Measurements from ENCODE around the gene DNAI7.

DNA sequence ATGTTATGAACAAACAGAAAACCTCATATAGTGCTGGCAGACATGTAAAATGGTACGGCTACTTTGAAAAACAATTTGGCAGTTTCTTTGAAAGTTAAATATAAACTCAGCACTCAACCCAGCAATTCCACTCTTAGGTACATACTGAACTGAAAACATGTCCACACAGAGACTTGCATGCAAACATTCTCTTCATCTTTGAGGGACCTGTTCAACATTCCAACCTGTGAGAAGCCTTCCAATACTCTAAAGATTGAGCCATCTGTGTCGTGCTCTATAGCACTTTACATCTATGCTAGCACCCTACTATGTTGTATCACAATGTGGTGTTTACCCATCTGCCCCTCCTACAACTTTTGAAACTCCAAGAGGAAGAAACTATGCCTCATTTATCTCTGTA, 79.3 kb downstream of the DNAI7 start:
- TF ChIP-seq, protein P1, sequence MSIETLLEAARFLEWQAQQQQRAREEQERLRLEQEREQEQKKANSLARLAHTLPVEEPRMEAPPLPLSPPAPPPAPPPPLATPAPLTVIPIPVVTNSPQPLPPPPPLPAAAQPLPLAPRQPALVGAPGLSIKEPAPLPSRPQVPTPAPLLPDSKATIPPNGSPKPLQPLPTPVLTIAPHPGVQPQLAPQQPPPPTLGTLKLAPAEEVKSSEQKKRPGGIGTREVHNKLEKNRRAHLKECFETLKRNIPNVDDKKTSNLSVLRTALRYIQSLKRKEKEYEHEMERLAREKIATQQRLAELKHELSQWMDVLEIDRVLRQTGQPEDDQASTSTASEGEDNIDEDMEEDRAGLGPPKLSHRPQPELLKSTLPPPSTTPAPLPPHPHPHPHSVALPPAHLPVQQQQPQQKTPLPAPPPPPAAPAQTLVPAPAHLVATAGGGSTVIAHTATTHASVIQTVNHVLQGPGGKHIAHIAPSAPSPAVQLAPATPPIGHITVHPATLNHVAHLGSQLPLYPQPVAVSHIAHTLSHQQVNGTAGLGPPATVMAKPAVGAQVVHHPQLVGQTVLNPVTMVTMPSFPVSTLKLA (IDR thresholded peaks at IDR 0.05) = no peak
- TF ChIP-seq ARNT (IDR thresholded peaks at IDR 0.05) (no peak), POLR2AphosphoS5 (IDR thresholded peaks at IDR 0.05; ENCODE audit: low read depth, low read length) (no peak), NR2F1 (CRISPR knock-in tag; IDR thresholded peaks at IDR 0.05) (no peak), ZNF431 (CRISPR knock-in tag; IDR thresholded peaks at IDR 0.05; ENCODE audit: borderline replicate concordance, low read depth) (no peak), SOX13 (IDR thresholded peaks at IDR 0.05) (no peak), SOX13 (CRISPR knock-in tag; conservative IDR thresholded peaks at IDR 0.05 in 1 of 2, IDR thresholded peaks at IDR 0.05 in 1 of 2) (no peak), JUN (CRISPR knock-in tag; IDR thresholded peaks at IDR 0.05) (no peak)
- TF ChIP-seq, protein P2, sequence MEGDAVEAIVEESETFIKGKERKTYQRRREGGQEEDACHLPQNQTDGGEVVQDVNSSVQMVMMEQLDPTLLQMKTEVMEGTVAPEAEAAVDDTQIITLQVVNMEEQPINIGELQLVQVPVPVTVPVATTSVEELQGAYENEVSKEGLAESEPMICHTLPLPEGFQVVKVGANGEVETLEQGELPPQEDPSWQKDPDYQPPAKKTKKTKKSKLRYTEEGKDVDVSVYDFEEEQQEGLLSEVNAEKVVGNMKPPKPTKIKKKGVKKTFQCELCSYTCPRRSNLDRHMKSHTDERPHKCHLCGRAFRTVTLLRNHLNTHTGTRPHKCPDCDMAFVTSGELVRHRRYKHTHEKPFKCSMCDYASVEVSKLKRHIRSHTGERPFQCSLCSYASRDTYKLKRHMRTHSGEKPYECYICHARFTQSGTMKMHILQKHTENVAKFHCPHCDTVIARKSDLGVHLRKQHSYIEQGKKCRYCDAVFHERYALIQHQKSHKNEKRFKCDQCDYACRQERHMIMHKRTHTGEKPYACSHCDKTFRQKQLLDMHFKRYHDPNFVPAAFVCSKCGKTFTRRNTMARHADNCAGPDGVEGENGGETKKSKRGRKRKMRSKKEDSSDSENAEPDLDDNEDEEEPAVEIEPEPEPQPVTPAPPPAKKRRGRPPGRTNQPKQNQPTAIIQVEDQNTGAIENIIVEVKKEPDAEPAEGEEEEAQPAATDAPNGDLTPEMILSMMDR (CRISPR knock-in tag; IDR thresholded peaks at IDR 0.05) = no peak
- TF ChIP-seq, protein P3, sequence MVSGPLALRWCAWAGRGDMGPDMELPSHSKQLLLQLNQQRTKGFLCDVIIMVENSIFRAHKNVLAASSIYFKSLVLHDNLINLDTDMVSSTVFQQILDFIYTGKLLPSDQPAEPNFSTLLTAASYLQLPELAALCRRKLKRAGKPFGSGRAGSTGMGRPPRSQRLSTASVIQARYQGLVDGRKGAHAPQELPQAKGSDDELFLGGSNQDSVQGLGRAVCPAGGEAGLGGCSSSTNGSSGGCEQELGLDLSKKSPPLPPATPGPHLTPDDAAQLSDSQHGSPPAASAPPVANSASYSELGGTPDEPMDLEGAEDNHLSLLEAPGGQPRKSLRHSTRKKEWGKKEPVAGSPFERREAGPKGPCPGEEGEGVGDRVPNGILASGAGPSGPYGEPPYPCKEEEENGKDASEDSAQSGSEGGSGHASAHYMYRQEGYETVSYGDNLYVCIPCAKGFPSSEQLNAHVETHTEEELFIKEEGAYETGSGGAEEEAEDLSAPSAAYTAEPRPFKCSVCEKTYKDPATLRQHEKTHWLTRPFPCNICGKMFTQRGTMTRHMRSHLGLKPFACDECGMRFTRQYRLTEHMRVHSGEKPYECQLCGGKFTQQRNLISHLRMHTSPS (CRISPR knock-in tag; IDR thresholded peaks at IDR 0.05; ENCODE audit: low read depth) = no peak
- TF ChIP-seq, protein P4, sequence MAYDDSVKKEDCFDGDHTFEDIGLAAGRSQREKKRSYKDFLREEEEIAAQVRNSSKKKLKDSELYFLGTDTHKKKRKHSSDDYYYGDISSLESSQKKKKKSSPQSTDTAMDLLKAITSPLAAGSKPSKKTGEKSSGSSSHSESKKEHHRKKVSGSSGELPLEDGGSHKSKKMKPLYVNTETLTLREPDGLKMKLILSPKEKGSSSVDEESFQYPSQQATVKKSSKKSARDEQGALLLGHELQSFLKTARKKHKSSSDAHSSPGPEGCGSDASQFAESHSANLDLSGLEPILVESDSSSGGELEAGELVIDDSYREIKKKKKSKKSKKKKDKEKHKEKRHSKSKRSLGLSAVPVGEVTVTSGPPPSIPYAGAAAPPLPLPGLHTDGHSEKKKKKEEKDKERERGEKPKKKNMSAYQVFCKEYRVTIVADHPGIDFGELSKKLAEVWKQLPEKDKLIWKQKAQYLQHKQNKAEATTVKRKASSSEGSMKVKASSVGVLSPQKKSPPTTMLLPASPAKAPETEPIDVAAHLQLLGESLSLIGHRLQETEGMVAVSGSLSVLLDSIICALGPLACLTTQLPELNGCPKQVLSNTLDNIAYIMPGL (CRISPR knock-in tag; IDR thresholded peaks at IDR 0.05; ENCODE audit: borderline replicate concordance in 1 of 2, low read depth in 1 of 2) = no peak
